T-cell (primary cell): ENCODE data around the gene RPS19. TPM values are rescaled to one million over a fixed set of nuclear protein-coding genes. Genes with fewer than 3 reads are reported as not detected.

Experiments
- ATAC-seq, 4 experiments: fragments of 200-7000 bp in 3 of 4; fragments of 150-1000 bp in 1 of 4; cut with Tn5 transposase; replicated peaks in 1 of 4; 1 replicate in 3 of 4; 2 replicates in 1 of 4; pipeline ENCODE4 v1.10.0; 2021; ENCODE audit warnings: moderate library complexity in 3 of 4, mild to moderate bottlenecking in 2 of 4, moderate number of reproducible peaks in 1 of 4
- CTCF ChIA-PET, 2 donors: fragments of 300-600 bp; sonication (Branson Sonifier 250); formaldehyde crosslinking; loops; one replicate each; lab custom pipeline; 2022; ENCODE audit warnings: antibody characterized with exemption in 2 of 2; lab: Charles Lee
- POLR2A ChIA-PET, 2 donors: fragments of 300-600 bp; sonication (Branson Sonifier 250); formaldehyde crosslinking; loops; one replicate each; lab custom pipeline; 2022; ENCODE audit warnings: antibody characterized with exemption in 2 of 2; lab: Charles Lee
- DNase-seq, 35 experiments: peaks; one replicate each; pipeline versions ENCODE4 v3.0.0 to v3.0.0-alpha.2; 2013 to 2023
- H3K27ac ChIP-seq: one replicate; pipeline ENCODE4 v1.5.1; 2013; ENCODE audit warnings: low read length
- H3K27me3 ChIP-seq, 2 experiments: replicated peaks in 1 of 2; 1 replicate in 1 of 2; 2 replicates in 1 of 2; pipeline versions ENCODE4 v1.6.1 to v1.7.0; 2013; ENCODE audit warnings: low read length in 1 of 2, mixed read lengths in 1 of 2; ENCODE audit not compliant: control insufficient read depth in 2 of 2, insufficient read depth in 2 of 2; ENCODE audit errors: extremely low read depth in 1 of 2
- H3K36me3 ChIP-seq, 2 donors: 1 replicate in 1 of 2; 2 replicates in 1 of 2; pipeline versions ENCODE4 v1.6.1 to v1.7.0; 2013; ENCODE audit warnings: low read length in 1 of 2; ENCODE audit not compliant: control insufficient read depth in 2 of 2, insufficient read depth in 1 of 2; ENCODE audit errors: extremely low read depth in 1 of 2
- H3K4me1 ChIP-seq, 2 experiments: 1 replicate in 1 of 2; 2 replicates in 1 of 2; pipeline versions ENCODE4 v1.6.1 to v1.7.0; 2013; ENCODE audit warnings: low read length in 2 of 2, mixed read lengths in 1 of 2; ENCODE audit not compliant: insufficient read depth in 2 of 2, control insufficient read depth in 1 of 2; ENCODE audit errors: extremely low read depth in 1 of 2
- H3K4me3 ChIP-seq, 2 donors: 1 replicate in 1 of 2; 2 replicates in 1 of 2; pipeline versions ENCODE4 v1.5.1 to v1.7.0; 2013; ENCODE audit warnings: mild to moderate bottlenecking in 2 of 2, low read length in 1 of 2, moderate library complexity in 1 of 2; ENCODE audit not compliant: control insufficient read depth in 1 of 2; ENCODE audit errors: extremely low read depth in 1 of 2
- H3K9me3 ChIP-seq: 2 replicates; pipeline ENCODE4 v1.7.0; 2013
- H3K27ac Mint-ChIP-seq, 2 donors: one replicate each; pipeline ENCODE4 v1.8.0; 2020 to 2021; ENCODE audit warnings: mild to moderate bottlenecking in 2 of 2, mixed read lengths in 2 of 2
- H3K27me3 Mint-ChIP-seq, 2 donors: one replicate each; pipeline ENCODE4 v1.8.0; 2021 to 2022; ENCODE audit warnings: mixed read lengths in 2 of 2
- H3K36me3 Mint-ChIP-seq: one replicate; pipeline ENCODE4 v1.8.0; 2021; ENCODE audit warnings: mixed read lengths
- H3K4me1 Mint-ChIP-seq, 3 donors: one replicate each; pipeline ENCODE4 v1.8.0; 2020 to 2022; ENCODE audit warnings: mixed read lengths in 3 of 3, mild to moderate bottlenecking in 1 of 3
- H3K4me3 Mint-ChIP-seq, 3 donors: one replicate each; pipeline ENCODE4 v1.8.0; 2020 to 2022; ENCODE audit warnings: mild to moderate bottlenecking in 3 of 3, mixed read lengths in 3 of 3, moderate library complexity in 3 of 3
- H3K9me3 Mint-ChIP-seq, 3 donors: one replicate each; pipeline ENCODE4 v1.8.0; 2020 to 2022; ENCODE audit warnings: mixed read lengths in 3 of 3
- WGBS: methylation state at CpG from one replicate; pipeline ENCODE4 v1.1.5; 2013; ENCODE audit warnings: missing lambda C conversion rate; ENCODE audit not compliant: insufficient coverage; 5-methylcytosine and 5-hydroxymethylcytosine counted together
- total RNA-seq, 35 experiments: library from RNA in 6 of 35; stranded (reverse) in 6 of 35; fragments of 120-200 nt in 1 of 35; gene quantifications; one replicate each; pipeline versions ENCODE4 v1.2.1 to v1.2.4 and lab custom pipeline; 2013 to 2026

RPS19 gene
- total RNA-seq, 5 donors from 2014 or later (not counting 1 experiment from before 2014, with no cell fraction given), result 3,043 to 4,286 (median 3,822) TPM

- ChIA-PET CTCF (no interaction called here), POLR2A (no interaction called here)
- DNase-seq (no peak), ATAC-seq (no peak)
- Histone ChIP-seq H3K36me3 (no peaks in the 10 kb centered on the region), H3K9me3 (no peaks in the 10 kb centered on the region), H3K27ac (no peak within 1 kb of the TSS), H3K4me1 (no peaks in the 10 kb centered on the region), H3K4me3 (no peak within 1 kb of the TSS), H3K27me3 (peaks cover 0 to 15% of the 10 kb centered on the region in 2 experiments)
- H3K36me3 Mint-ChIP-seq, result no peaks in the 10 kb centered on the region
- H3K27ac Mint-ChIP-seq, result no peak within 1 kb of the TSS
- H3K4me1 Mint-ChIP-seq, result no peaks in the 10 kb centered on the region
- no peaks in the 10 kb centered on the region for H3K27me3 Mint-ChIP-seq
- H3K4me3 Mint-ChIP-seq, result no peak within 1 kb of the TSS
- peaks cover 0 to 4% (median 0%) of the 10 kb centered on the region in 3 donors for H3K9me3 Mint-ChIP-seq
- 100% methylated on average over 1 of the region's 3 CpGs for WGBS
These were observed 15.2 kb upstream of the RPS19 start, which contains the start of gene DMRTC2 for GRCh38 chr19:41845001-41845050. Gene DMRTC2 (plus strand): TSS chr19:41845042. CDS start chr19:41847429, 2,387 bp downstream.

- DNase-seq (no peak), ATAC-seq (no peak)
- Mint-ChIP-seq H3K27me3 (no peaks in the 10 kb centered on the region), H3K27ac (no peak overlapping the region), H3K4me1 (no peaks in the 10 kb centered on the region), H3K36me3 (no peaks in the 10 kb centered on the region), H3K9me3 (peaks cover 0 to 4% (median 0%) of the 10 kb centered on the region in 3 donors), H3K4me3 (no peak overlapping the region)
- no peaks in the 10 kb centered on the region for H3K4me1 ChIP-seq
- H3K36me3 ChIP-seq, result no peaks in the 10 kb centered on the region
- no peak overlapping the region for H3K27ac ChIP-seq
- ChIA-PET POLR2A (no interaction called here), CTCF (no interaction called here)
- H3K9me3 ChIP-seq, result no peaks in the 10 kb centered on the region
- no peak overlapping the region for H3K4me3 ChIP-seq
- 99% methylated on average over 10 of the region's 23 CpGs for WGBS
- H3K27me3 ChIP-seq, result peaks cover 0 to 12% of the 10 kb centered on the region in 2 experiments
These were observed 14.9 kb upstream of the RPS19 start for GRCh38 chr19:41845051-41845590.

GRCh38 chr19:41847351-41848105 lies 12.5 kb upstream of the RPS19 start:
- H3K27ac Mint-ChIP-seq, result no peak overlapping the region
- CTCF ChIA-PET, result no interaction called here
- H3K27me3 ChIP-seq, result peaks cover 0 to 11% of the 10 kb centered on the region in 2 experiments

GRCh38 chr19:41848666-41849065 lies 11.4 kb upstream of the RPS19 start:
- Mint-ChIP-seq H3K27me3 (peaks cover 1 to 2% of the 10 kb centered on the region in 2 donors), H3K9me3 (peaks cover 0 to 2% (median 0%) of the 10 kb centered on the region in 3 donors), H3K27ac (no peak overlapping the region), H3K4me1 (no peaks in the 10 kb centered on the region), H3K4me3 (no peak overlapping the region), H3K36me3 (no peaks in the 10 kb centered on the region)
- H3K27ac ChIP-seq, result no peak overlapping the region
- DNase-seq, result no peak
- ChIA-PET CTCF (interaction anchor here in 1 of 2 donors (0.6 kb wide), 1 partner anchor 77 kb away, joined by 3 read pairs; no protein-coding TSS in a partner anchor), POLR2A (interaction anchor here in 1 of 2 donors (0.6 kb wide), 1 partner anchor 47 kb away, joined by 3 read pairs; no protein-coding TSS in a partner anchor)
- H3K4me1 ChIP-seq, result no peaks in the 10 kb centered on the region
- peaks cover 0 to 11% of the 10 kb centered on the region in 2 experiments for H3K27me3 ChIP-seq
- no peak overlapping the region for H3K4me3 ChIP-seq
- ATAC-seq, result no peak
- H3K36me3 ChIP-seq, result no peaks in the 10 kb centered on the region
- H3K9me3 ChIP-seq, result no peaks in the 10 kb centered on the region
- 84% methylated on average over 5 of the region's 6 CpGs for WGBS

More at GRCh38 chr19:41847351-41848105, 12.5 kb upstream of the RPS19 start:
- Histone ChIP-seq H3K9me3 (no peaks in the 10 kb centered on the region), H3K27ac (no peak overlapping the region), H3K36me3 (no peaks in the 10 kb centered on the region), H3K4me3 (no peak overlapping the region), H3K4me1 (no peaks in the 10 kb centered on the region)
- 82% methylated on average over 13 of the region's 19 CpGs for WGBS
- no peaks in the 10 kb centered on the region for H3K36me3 Mint-ChIP-seq
- POLR2A ChIA-PET, result no interaction called here
- no peaks in the 10 kb centered on the region for H3K27me3 Mint-ChIP-seq
- peaks cover 0 to 4% (median 0%) of the 10 kb centered on the region in 3 donors for H3K9me3 Mint-ChIP-seq
- DNase-seq (no peak), ATAC-seq (no peak)
- H3K4me3 Mint-ChIP-seq, result no peak overlapping the region
- H3K4me1 Mint-ChIP-seq, result no peaks in the 10 kb centered on the region

- WGBS, result no CpG with 5 or more reads among the region's 2 CpGs
- no peaks in the 10 kb centered on the region for H3K9me3 Mint-ChIP-seq
- Histone ChIP-seq H3K9me3 (no peaks in the 10 kb centered on the region), H3K4me1 (no peaks in the 10 kb centered on the region), H3K27me3 (peaks cover 0 to 11% of the 10 kb centered on the region in 2 experiments), H3K36me3 (no peaks in the 10 kb centered on the region), H3K4me3 (no peak overlapping the region), H3K27ac (no peak overlapping the region)
- no peaks in the 10 kb centered on the region for H3K4me1 Mint-ChIP-seq
- H3K4me3 Mint-ChIP-seq, result no peak overlapping the region
- H3K27ac Mint-ChIP-seq, result no peak overlapping the region
- H3K36me3 Mint-ChIP-seq, result no peaks in the 10 kb centered on the region
- peaks cover 2 to 3% of the 10 kb centered on the region in 2 donors for H3K27me3 Mint-ChIP-seq
- DNase-seq (no peak), ATAC-seq (no peak)
- ChIA-PET CTCF (interaction anchor here in 1 of 2 donors (0.6 kb wide), 2 partner anchors 77 to 1152 kb away, joined by 3 to 6 read pairs; no protein-coding TSS in a partner anchor), POLR2A (no interaction called here)
These were observed 11.0 kb upstream of the RPS19 start for GRCh38 chr19:41849067-41849466.

GRCh38 chr19:41850381-41850780 lies 9.7 kb upstream of the RPS19 start:
- no peak overlapping the region for H3K4me3 Mint-ChIP-seq
- POLR2A ChIA-PET, result no interaction called here
- no peaks in the 10 kb centered on the region for H3K4me1 Mint-ChIP-seq
- 70% methylated on average over 4 of the region's 5 CpGs for WGBS
- Histone ChIP-seq H3K27ac (no peak overlapping the region), H3K27me3 (peaks cover 0 to 8% of the 10 kb centered on the region in 2 experiments), H3K4me1 (no peaks in the 10 kb centered on the region), H3K9me3 (no peaks in the 10 kb centered on the region), H3K36me3 (no peaks in the 10 kb centered on the region), H3K4me3 (no peak overlapping the region)
- H3K9me3 Mint-ChIP-seq, result no peaks in the 10 kb centered on the region
- ATAC-seq (no peak), DNase-seq (no peak)
- CTCF ChIA-PET, result no interaction called here
- peaks cover 2 to 3% of the 10 kb centered on the region in 2 donors for H3K27me3 Mint-ChIP-seq
- no peak overlapping the region for H3K27ac Mint-ChIP-seq
- no peaks in the 10 kb centered on the region for H3K36me3 Mint-ChIP-seq
